Breast epithelium (tissue), 4 donors: ENCODE results near the gene PHACTR2. TPM values are rescaled to one million over a fixed set of nuclear protein-coding genes. Genes with fewer than 3 reads are reported as not detected.

ENCODE experiments used
- DNase-seq, 2 donors: peaks; one replicate each; pipeline ENCODE4 v3.0.0-alpha.2; 2019; ENCODE audit warnings: low spot score in 2 of 2
- H3K27ac ChIP-seq, 2 donors: fragments of 200-600 bp; sonication (generic) in 1 of 2; one replicate each; pipeline ENCODE4 v1.5.1; 2016 to 2019; ENCODE audit warnings: mild to moderate bottlenecking in 1 of 2
- H3K27me3 ChIP-seq, 2 donors: fragments of 200-600 bp; sonication (generic) in 1 of 2; one replicate each; pipeline versions ENCODE4 v1.5.1 to v1.6.0; 2017 to 2019; ENCODE audit warnings: control low read depth in 1 of 2, mild to moderate bottlenecking in 1 of 2
- H3K36me3 ChIP-seq: fragments of 200-600 bp; one replicate; pipeline ENCODE4 v1.5.1; 2019
- H3K4me1 ChIP-seq, 2 donors: fragments of 200-600 bp; sonication (generic); one replicate each; pipeline ENCODE4 v1.5.1; 2016 to 2019; ENCODE audit warnings: control low read depth in 1 of 2
- H3K4me3 ChIP-seq, 3 donors: fragments of 200-600 bp; sonication (generic); 1 replicate in 2 of 3; 2 replicates in 1 of 3; pipeline ENCODE4 v1.5.1; 2016 to 2019; ENCODE audit warnings: mild to moderate bottlenecking in 3 of 3, moderate library complexity in 2 of 3
- H3K9me3 ChIP-seq, 2 donors: fragments of 200-600 bp; sonication (generic) in 1 of 2; one replicate each; pipeline ENCODE4 v1.5.1; 2016 to 2019; ENCODE audit warnings: control low read depth in 1 of 2
- CTCF ChIP-seq, 3 donors: fragments of 450-650 bp; IDR thresholded peaks; one replicate each; pipeline ENCODE4 v1.5.1; 2016 to 2017; ENCODE audit warnings: antibody characterized with exemption in 3 of 3, mild to moderate bottlenecking in 3 of 3, moderate library complexity in 3 of 3
- POLR2A ChIP-seq: fragments of 450-650 bp; IDR thresholded peaks from one replicate; pipeline ENCODE4 v1.6.1; 2016; ENCODE audit warnings: antibody characterized with exemption, mild to moderate bottlenecking, moderate library complexity
- POLR2AphosphoS5 ChIP-seq, 3 donors: sonication (generic); formaldehyde crosslinking; IDR thresholded peaks; one replicate each; pipeline ENCODE4 v1.6.1; 2017; ENCODE audit warnings: antibody characterized with exemption in 3 of 3
- intact Hi-C: fragments of 100-400 bp; cut with DNase I; formaldehyde crosslinking; loops from one replicate; pipeline ENCODE4 v1.15.1; 2023; ENCODE audit warnings: low total_unique reads
- total RNA-seq, 3 donors: library from RNA; depleted of rRNA; stranded (reverse); fragments of >200 nt; gene quantifications; one replicate each; pipeline ENCODE4 v1.1.0, GENCODE V29; 2016

The PHACTR2 gene
- total RNA-seq, 3 donors from 2014 or later: 27.5 to 53.3 (median 52.4) TPM

GRCh38 chr6:143761074-143761473 is 83.3 kb downstream of the PHACTR2 start:
- Histone ChIP-seq H3K27ac (no peak overlapping the region), H3K4me1 (no peaks in the 10 kb centered on the region), H3K4me3 (no peak overlapping the region), H3K36me3 (no peaks in the 10 kb centered on the region), H3K9me3 (no peaks in the 10 kb centered on the region), H3K27me3 (no peaks in the 10 kb centered on the region)
- no peak for DNase-seq
- TF ChIP-seq POLR2AphosphoS5 (IDR thresholded peaks at IDR 0.05) (no peak), CTCF (IDR thresholded peaks at IDR 0.05) (no peak), POLR2A (no peak)
- intact Hi-C loops: no loop called here

GRCh38 chr6:143762126-143762525 is 84.4 kb downstream of the PHACTR2 start:
- Histone ChIP-seq H3K4me3 (no peak overlapping the region), H3K36me3 (no peaks in the 10 kb centered on the region), H3K27me3 (no peaks in the 10 kb centered on the region), H3K4me1 (no peaks in the 10 kb centered on the region), H3K9me3 (no peaks in the 10 kb centered on the region), H3K27ac (no peak overlapping the region)
- no peak for DNase-seq
- no peak for TF ChIP-seq POLR2AphosphoS5 (IDR thresholded peaks at IDR 0.05)
- no peak for TF ChIP-seq CTCF (IDR thresholded peaks at IDR 0.05)
- TF ChIP-seq POLR2A: no peak
- intact Hi-C loops: no loop called here

GRCh38 chr6:143765422-143766184 is 87.8 kb downstream of the PHACTR2 start:
- TF ChIP-seq CTCF (IDR thresholded peaks at IDR 0.05) (no peak), POLR2AphosphoS5 (IDR thresholded peaks at IDR 0.05) (no peak), POLR2A (no peak)
- Histone ChIP-seq H3K4me1 (no peaks in the 10 kb centered on the region), H3K27ac (no peak overlapping the region), H3K9me3 (no peaks in the 10 kb centered on the region), H3K27me3 (no peaks in the 10 kb centered on the region), H3K36me3 (no peaks in the 10 kb centered on the region), H3K4me3 (no peak overlapping the region)
- intact Hi-C loops: no loop called here
- no peak for DNase-seq

GRCh38 chr6:143766185-143766553 is 88.4 kb downstream of the PHACTR2 start:
- Histone ChIP-seq H3K27me3 (no peaks in the 10 kb centered on the region), H3K27ac (no peak overlapping the region), H3K4me1 (no peaks in the 10 kb centered on the region), H3K4me3 (no peak overlapping the region), H3K36me3 (no peaks in the 10 kb centered on the region), H3K9me3 (no peaks in the 10 kb centered on the region)
- intact Hi-C loops: no loop called here
- no peak for DNase-seq
- TF ChIP-seq CTCF (IDR thresholded peaks at IDR 0.05) (no peak), POLR2AphosphoS5 (IDR thresholded peaks at IDR 0.05) (no peak), POLR2A (no peak)

- no peaks in the 10 kb centered on the region for H3K4me1 ChIP-seq
- no peak for TF ChIP-seq POLR2AphosphoS5 (IDR thresholded peaks at IDR 0.05)
- no peak for TF ChIP-seq CTCF (IDR thresholded peaks at IDR 0.05)
- TF ChIP-seq POLR2A: no peak
- H3K27ac ChIP-seq: no peak overlapping the region
- H3K36me3 ChIP-seq: no peaks in the 10 kb centered on the region
- intact Hi-C loops: no loop called here
- no peak overlapping the region for H3K4me3 ChIP-seq
- no peaks in the 10 kb centered on the region for H3K9me3 ChIP-seq
- H3K27me3 ChIP-seq: no peaks in the 10 kb centered on the region
- no peak for DNase-seq
Observed at GRCh38 chr6:143767433-143767832, 89.7 kb downstream of the PHACTR2 start.
